H7 (cell line): ENCODE data around the gene ERC2. TPM values are rescaled to one million over a fixed set of nuclear protein-coding genes. Genes with fewer than 3 reads are reported as not detected.

Source experiments
- DNase-seq: peaks from one replicate; pipeline ENCODE4 v3.0.0; 2012
- H3K27me3 ChIP-seq: 2 replicates; pipeline ENCODE4 v1.6.0; 2011; ENCODE audit warnings: mild to moderate bottlenecking, low read length; ENCODE audit not compliant: control insufficient read depth, insufficient read depth
- H3K36me3 ChIP-seq: replicated peaks from 2 replicates; pipeline ENCODE4 v1.5.1; 2011; ENCODE audit warnings: low read length; ENCODE audit not compliant: control insufficient read depth, insufficient read depth
- H3K4me3 ChIP-seq: 2 replicates; pipeline ENCODE4 v1.5.1; 2011; ENCODE audit warnings: low read depth, mild to moderate bottlenecking, control low read depth, low read length, moderate library complexity; ENCODE audit not compliant: insufficient read depth
- total RNA-seq: library from RNA; depleted of rRNA; stranded (reverse); fragments of >200 nt; shearing (Covaris generic); gene quantifications from 2 replicates; pipeline ENCODE4 v1.2.3, GENCODE V29; 2014

ERC2 gene
- total RNA-seq, 1 experiment from 2014 or later, result 2.4 TPM

DNA sequence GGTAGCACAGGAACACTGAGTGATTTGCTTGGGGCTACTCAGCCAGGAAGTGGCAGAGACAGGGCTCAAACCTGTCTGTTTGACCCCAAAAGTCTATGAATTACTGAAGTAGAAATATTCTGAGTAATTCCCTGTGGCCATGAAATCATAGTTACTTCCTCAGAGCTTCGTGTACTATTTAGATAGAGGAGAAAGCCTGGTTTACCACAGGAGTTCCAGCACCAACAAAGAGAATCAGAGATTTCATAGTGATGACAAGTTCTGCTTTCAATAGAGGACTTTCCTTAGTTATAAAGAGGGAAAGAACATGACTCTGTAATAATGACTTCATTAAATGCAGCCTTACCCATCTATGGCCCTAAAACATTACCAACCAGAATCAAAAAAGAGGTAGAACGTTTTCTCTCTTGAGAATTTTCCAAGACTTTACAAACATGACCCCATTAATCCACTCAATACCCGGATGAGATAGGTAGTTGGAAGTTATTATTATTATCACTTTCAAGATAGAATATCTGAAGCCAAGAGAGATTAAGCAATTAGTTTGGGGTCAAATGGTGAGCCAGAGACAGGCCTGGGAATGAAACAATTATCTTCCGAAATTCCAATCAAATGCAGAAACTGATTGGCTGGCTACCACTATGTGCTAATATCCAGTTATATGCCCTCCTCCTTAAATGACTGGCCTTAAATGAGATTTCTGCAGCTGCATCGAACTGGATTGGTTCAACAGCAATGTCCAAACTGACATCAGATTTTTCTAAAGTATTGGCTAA lies 967.5 kb downstream of the ERC2 start:
- H3K27me3 ChIP-seq, result no peaks in the 10 kb centered on the region; the same call in 1 of the 2 replicates
- no peaks in the 10 kb centered on the region for H3K36me3 ChIP-seq
- H3K4me3 ChIP-seq, result no peak overlapping the region
- DNase-seq, result no peak

DNA sequence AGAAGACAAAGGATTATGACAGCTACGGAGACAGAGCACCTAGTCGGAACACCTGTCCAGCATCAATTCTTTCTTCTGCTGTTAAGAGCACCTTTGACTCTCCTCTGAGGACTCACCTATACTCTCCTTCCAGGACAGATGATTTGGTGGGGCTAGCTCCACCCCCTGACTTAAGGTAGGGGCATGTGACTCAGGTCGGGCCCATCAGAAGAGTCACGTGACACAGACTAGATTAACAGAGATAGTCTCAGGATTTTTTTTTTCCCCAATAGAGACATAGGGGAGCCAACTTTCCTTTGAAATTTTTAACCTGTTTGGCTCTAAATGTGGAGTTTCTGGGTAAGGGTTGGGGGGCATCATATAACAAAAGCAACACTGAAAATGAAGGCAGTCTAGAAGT lies 969.7 kb downstream of the ERC2 start:
- no peak for DNase-seq
- no peaks in the 10 kb centered on the region; the same call in 1 of the 2 replicates for H3K27me3 ChIP-seq
- no peak overlapping the region for H3K4me3 ChIP-seq
- no peaks in the 10 kb centered on the region for H3K36me3 ChIP-seq

DNA sequence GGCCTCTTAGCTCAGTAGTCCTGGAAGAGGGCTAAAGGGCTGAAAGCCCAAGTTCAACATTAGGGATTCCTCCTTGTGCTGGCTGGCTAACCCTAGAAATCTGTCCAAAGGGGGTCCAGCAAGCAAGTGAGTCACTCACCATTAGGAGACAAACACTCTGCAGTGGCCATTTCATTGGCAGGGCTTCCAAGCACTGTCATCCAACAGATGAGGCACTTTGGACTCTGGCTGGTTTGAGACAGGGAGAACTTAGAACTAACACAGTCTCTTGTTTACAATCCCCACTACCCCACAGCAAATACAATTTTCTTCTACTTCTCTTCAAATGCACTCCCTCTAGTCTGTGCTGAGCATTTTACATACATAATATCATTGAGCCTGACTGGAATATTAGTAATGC lies 971.0 kb downstream of the ERC2 start:
- Histone ChIP-seq H3K4me3 (no peak overlapping the region), H3K36me3 (no peaks in the 10 kb centered on the region), H3K27me3 (no peaks in the 10 kb centered on the region; the same call in 1 of the 2 replicates)
- no peak for DNase-seq

DNA sequence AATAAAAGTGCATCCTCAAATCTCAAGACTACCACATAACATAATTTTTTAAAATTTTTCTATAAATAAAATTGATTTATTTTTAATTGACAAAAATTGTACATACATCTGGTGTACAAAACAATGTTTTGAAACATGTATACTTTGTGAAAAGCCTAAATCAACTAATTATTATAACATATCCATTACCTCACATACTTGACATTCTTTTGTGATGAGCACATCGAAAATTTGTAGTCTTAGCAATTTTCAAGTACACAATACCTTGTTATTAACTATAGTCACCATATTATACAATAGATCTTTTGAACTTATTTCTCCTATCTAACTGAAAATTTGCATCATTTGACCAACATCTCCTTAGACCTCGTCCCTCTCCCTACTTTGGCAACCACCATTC lies 973.3 kb downstream of the ERC2 start:
- DNase-seq, result no peak
- no peak overlapping the region for H3K4me3 ChIP-seq
- H3K27me3 ChIP-seq, result peaks cover 12% of the 10 kb centered on the region
- H3K36me3 ChIP-seq, result no peaks in the 10 kb centered on the region

DNA sequence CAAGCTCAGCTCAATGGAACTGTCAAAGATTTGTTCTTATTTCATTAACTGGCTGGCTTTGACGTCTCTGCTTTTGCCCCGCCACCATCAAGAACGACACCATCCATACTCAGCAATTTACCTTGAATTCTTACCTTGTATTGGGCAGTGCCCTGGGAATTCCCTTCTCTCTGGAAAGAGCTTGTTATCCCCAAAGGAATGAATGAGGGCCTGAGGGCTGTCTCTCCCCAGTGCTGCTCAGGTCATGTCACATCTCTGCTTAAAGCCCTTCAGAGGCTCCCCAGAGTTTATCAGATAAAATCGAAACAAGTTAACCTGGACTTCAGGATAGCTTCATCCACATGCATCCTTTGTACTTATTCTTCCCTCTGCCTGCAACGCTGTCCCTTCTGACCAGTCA lies 975.3 kb downstream of the ERC2 start:
- H3K36me3 ChIP-seq, result no peaks in the 10 kb centered on the region

DNA sequence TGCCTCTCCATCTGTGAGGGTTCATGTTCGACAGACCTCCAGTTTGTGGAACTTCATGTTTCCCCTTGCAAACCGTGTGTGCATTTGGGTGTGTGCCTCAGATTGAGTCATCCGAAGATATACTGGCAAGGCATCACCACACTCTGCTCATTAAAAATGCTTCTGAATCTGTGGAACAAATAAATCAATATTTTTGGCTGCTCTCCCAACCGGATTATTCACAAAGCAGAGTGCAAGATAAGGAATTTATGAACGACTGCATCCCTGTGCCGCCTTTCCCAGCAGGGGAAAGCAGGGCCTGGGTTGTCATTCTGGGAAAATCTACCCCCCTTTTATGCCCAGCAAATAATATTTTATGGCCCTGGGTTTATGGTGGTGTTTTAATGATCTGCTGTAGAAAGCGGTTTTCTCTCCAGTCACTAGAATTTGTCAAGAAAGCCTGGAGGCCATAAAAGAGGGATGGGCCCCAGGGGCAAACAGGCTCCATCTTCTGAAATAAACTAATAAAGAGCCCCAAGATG lies 976.9 kb downstream of the ERC2 start:
- Histone ChIP-seq H3K27me3 (peaks cover 39% of the 10 kb centered on the region), H3K36me3 (no peaks in the 10 kb centered on the region)
- no peak for DNase-seq

More for the DNA sequence above, 975.3 kb downstream of the ERC2 start:
- no peak overlapping the region for H3K4me3 ChIP-seq
- H3K27me3 ChIP-seq, result peaks cover 27% of the 10 kb centered on the region
- DNase-seq, result no peak

DNA sequence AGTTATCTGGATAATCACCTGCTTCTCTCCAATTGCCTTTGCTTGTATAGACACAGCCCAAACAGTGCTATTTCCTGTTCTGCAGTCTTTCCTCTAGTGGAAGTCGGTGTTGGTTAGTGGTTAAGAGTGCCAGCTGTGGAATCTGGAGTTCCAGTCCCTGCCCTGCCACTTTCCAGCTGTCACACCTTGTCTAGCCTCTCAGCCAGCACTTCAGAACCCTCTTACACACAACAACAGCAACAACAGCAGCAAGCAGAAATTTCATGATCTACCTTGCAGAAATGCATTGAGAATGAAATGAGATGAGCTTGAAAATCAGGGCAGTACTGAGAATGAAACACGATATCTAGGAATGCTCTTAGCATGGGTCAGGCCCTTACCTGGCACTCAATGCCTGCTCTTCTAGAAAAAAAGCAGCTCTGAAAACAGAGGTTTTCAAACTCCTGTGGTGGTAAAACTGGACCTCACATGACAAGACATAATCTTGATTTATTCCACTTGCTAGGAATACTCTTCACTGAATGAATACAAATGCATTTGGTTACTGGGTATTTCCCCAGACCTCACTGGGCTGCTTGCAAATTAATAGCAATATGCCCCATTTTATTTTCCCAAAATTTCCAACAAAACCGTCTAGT lies 977.9 kb downstream of the ERC2 start:
- no peaks in the 10 kb centered on the region for H3K36me3 ChIP-seq
- no peak overlapping the region for H3K4me3 ChIP-seq
- peaks cover 39% of the 10 kb centered on the region for H3K27me3 ChIP-seq
- no peak for DNase-seq

More for the DNA sequence above, 976.9 kb downstream of the ERC2 start:
- no peak overlapping the region for H3K4me3 ChIP-seq

DNA sequence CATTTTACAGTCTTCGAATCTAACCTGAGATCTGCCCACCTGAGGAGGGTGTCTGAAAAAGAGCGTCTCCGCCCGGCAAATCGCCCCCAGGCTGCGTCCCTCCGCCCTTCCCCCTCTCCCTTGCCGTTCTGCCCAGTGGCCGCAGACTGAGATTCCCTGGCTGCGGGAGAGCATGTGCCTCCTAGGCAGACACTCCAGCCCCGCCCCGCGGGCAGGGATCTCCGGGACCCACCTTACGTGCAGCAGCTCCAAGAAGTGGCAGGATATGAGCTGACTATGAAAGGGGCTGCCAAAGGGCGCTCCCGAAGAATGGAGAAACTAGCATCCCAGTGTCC lies 978.5 kb downstream of the ERC2 start:
- Histone ChIP-seq H3K36me3 (no peaks in the 10 kb centered on the region), H3K4me3 (peak overlapping the region; percentile 72), H3K27me3 (peaks cover 42% of the 10 kb centered on the region)
- peak; percentile 76 for DNase-seq

DNA sequence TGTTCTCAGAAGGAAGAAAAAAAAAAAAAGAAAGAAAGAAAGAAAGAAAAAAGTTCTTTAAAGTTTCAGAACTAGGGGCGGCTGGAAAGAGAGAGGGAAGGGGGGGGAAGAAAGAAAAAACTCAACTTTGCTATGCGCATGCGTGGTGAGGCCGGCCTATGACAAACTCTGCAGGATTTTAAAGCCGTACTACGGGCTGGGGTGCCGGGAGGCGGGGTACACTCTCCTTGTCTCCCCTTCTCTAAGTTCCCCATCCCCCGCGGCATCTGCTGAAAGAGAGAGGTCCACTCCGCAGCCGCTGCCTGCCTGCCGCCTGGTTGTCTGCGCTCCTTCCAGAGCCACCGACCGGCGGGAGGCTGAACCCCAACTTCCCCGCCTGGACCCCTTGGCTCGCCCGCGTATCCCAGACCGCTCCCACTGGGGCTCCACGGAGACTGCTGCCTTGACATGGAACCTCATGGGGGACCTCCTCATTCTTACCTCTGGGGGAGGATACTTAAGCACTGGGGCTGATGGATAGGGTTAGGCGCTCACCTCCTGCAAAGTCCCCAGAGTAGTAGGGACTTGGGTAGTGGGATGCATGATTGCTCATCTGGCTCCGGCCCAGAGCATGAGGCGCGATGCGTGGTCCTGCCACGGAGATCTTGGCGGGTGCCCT lies 979.7 kb downstream of the ERC2 start:
- peak overlapping the region; percentile 72 for H3K4me3 ChIP-seq
- peak; percentile 89 for DNase-seq
- no peaks in the 10 kb centered on the region for H3K36me3 ChIP-seq
- H3K27me3 ChIP-seq, result peaks cover 55% of the 10 kb centered on the region

DNA sequence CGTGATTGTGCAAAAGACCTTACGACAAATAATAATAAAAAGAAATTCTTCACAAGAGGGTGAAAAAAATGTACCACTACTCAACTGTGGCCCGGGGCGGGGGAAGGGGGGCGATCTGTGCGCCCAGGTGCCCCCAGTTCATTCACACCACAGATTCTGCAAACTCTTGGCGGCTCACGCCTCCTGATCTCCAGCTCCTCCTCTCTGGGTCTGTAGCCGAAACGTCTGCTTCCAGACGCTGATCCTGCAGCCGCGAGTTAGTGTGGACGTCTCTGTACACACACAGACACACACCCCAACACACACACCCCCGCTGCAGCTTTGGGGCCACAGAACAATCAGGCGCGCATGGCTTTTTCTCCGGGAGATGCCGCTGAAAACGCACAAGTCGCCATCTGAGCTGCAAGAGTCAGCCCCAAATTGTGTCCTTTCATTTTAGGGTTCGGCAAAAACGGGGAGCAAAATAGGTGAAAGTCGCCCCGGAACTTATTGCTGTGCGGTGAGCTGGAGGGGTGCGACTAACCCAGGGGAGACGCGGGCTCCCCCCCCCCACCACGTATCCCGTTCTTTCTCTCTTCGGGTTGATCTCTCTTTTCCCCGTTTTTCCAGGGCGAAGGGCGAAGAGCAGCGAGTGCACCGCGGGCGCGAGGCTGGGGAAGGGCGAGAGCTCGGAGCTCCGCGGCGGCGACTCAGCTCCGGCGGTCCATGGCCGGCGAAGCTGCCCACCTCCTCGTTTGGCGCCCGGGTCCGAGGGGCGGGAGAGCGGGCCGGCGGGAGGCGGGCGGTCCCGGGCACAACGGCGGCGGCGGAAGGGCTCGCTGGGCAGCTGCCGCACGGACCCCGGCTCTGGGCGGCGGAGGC lies 980.7 kb downstream of the ERC2 start:
- peak overlapping the region; percentile 72 for H3K4me3 ChIP-seq
- peak; percentile 83 for DNase-seq
- peaks cover 64% of the 10 kb centered on the region for H3K27me3 ChIP-seq
- no peaks in the 10 kb centered on the region for H3K36me3 ChIP-seq

DNA sequence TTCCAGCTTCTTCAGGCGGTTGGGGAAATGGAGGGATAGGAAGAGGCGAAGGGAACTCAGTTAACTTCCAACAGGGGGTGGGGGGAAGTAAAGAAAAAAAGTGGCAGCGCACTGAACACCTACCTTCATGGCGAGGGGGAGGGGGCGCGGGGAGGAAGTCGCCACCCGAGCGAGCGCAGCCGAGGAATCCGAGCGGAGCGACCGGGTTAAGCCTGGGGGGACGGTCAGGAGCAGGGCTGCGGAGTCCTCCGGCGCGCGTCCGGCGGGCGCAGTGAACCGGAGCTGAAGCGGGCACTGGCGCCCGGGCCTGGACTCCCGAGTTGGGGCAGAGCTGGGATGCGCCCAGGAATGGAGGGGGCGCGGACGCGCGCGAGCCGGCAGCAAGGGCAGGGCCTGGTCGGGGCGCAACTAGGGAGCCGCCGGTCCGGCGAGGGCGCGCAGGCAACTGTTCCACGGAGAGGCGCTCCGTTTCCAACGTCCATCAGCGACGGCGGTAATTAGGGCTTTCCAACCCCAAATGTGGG lies 981.3 kb downstream of the ERC2 start, which contains the start of gene WNT5A:
Gene WNT5A (minus strand): TSS at position 450 of the 524 bp plus-strand sequence. CDS start 321 bp downstream, at position 129.
- peak within 1 kb of the TSS; percentile 72 for H3K4me3 ChIP-seq
- peaks cover 71% of the 10 kb centered on the region for H3K27me3 ChIP-seq
- no peaks in the 10 kb centered on the region for H3K36me3 ChIP-seq
- peak; percentile 91 for DNase-seq

DNA sequence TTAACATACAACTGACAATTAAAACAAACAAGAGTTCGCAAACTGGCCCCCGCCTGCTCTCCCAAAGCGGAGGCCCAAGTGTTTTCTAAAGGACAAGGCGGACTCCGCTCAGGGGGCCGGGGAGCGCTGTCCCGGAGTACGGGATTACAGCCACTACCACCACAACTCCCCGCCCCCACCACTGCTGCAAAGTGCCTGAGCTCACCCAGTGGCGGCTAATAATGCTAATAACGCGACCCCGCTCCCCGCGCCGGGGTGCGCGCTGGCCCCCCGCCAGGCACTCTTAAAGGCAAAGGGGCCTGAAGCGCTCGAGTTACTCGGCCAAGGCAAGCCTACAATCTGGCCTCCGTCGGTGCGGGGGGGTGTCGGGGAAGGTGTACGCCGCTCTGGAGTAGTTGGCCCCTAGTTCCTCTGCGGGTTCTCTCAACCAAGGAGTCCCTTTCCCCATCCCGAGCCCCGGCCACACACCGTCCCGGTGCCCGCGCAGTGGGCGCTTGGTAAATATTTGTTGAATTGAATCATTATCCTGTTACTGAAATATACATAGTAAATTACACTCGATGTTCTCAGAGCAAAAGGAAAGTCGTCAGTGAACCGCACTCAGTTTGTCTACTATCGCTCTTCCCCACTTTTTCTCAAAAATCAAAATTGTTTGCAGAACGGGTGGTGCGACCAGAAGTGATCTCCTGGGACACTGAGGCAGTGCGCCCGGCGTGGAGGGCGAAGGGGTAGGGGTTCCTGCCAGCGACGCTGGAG lies 982.0 kb downstream of the ERC2 start:
- Histone ChIP-seq H3K27me3 (peaks cover 77% of the 10 kb centered on the region), H3K4me3 (peak overlapping the region; percentile 72), H3K36me3 (no peaks in the 10 kb centered on the region)
- peak; percentile 86 for DNase-seq
